Measurements from ENCODE around the gene LRRC45. TPM values are rescaled to one million over a fixed set of nuclear protein-coding genes. Genes with fewer than 3 reads are reported as not detected.

The LRRC45 gene
- total RNA-seq, 1 experiment from 2014 or later: 38.1 TPM

GRCh38 chr17:82079001-82079677 lies 56.0 kb downstream of the LRRC45 start (continued):
- TF ChIP-seq ARID4B (CRISPR knock-in tag; IDR thresholded peaks at IDR 0.05; ENCODE audit: borderline replicate concordance) (no peak), CDX4 (CRISPR knock-in tag; IDR thresholded peaks at IDR 0.05; ENCODE audit: borderline replicate concordance) (no peak), ZNF121 (CRISPR knock-in tag; IDR thresholded peaks at IDR 0.05) (no peak), ATF6 (CRISPR knock-in tag; IDR thresholded peaks at IDR 0.05) (no peak), CTCF (IDR thresholded peaks at IDR 0.05) (no peak), ATF3 (CRISPR knock-in tag; conservative IDR thresholded peaks at IDR 0.05) (no peak), ZBTB43 (CRISPR knock-in tag; IDR thresholded peaks at IDR 0.05) (no peak), TCF7 (CRISPR knock-in tag; IDR thresholded peaks at IDR 0.05; ENCODE audit: low read depth) (no peak), NR2C2 (CRISPR knock-in tag; IDR thresholded peaks at IDR 0.05) (no peak), MAX (CRISPR knock-in tag; IDR thresholded peaks at IDR 0.05) (no peak), TEAD4 (CRISPR knock-in tag; IDR thresholded peaks at IDR 0.05) (no peak)

GRCh38 chr17:82080048-82080788 lies 57.1 kb downstream of the LRRC45 start:
- peaks cover 20% of the 10 kb centered on the region for H3K36me3 Mint-ChIP-seq
- no peaks in the 10 kb centered on the region for H3K27me3 Mint-ChIP-seq (ENCODE audit: low read depth)
- no peak overlapping the region for H3K4me3 Mint-ChIP-seq
- H3K4me1 Mint-ChIP-seq: no peaks in the 10 kb centered on the region
- DNase-seq (ENCODE audit: low spot score) (no peak), ATAC-seq (no peak)
- ChIA-PET POLR2A (interaction anchor here (0.5 kb wide), 1 partner anchor 11 kb away, joined by 3 read pairs; no protein-coding TSS in a partner anchor), CTCF (interaction anchor here (1.0 kb wide), 2 partner anchors 43 to 50 kb away, joined by 3 read pairs; partner anchors contain the start of gene DCXR)
- no peak overlapping the region for H3K27ac Mint-ChIP-seq
- H3K9me3 Mint-ChIP-seq: no peaks in the 10 kb centered on the region
- TF ChIP-seq ZNF425 (CRISPR knock-in tag; conservative IDR thresholded peaks at IDR 0.05) (no peak), NFYB (CRISPR knock-in tag; conservative IDR thresholded peaks at IDR 0.05; ENCODE audit: low read depth) (no peak), ZNF416 (CRISPR knock-in tag; IDR thresholded peaks at IDR 0.05) (no peak), ZNF423 (CRISPR knock-in tag; IDR thresholded peaks at IDR 0.05) (no peak), E2F1 (CRISPR knock-in tag; IDR thresholded peaks at IDR 0.05) (no peak), MAX (CRISPR knock-in tag; IDR thresholded peaks at IDR 0.05) (no peak)

Data from WTC11 (cell line).